T-helper 2 cell treated with Interferon-gamma antibody and Interleukin-4, amounts not matched to agents 5 μg/mL and 100 μg/mL, for 36 hours (primary cell): Measurements from ENCODE around the gene SIKE1.

Experiments used
- DNase-seq: peaks from one replicate; pipeline ENCODE4 v3.0.0; 2021; ENCODE audit warnings: low spot score
- H3K27ac Mint-ChIP-seq: one replicate; pipeline ENCODE4 v1.8.0; 2021; ENCODE audit warnings: mild to moderate bottlenecking, mixed read lengths
- H3K27me3 Mint-ChIP-seq: one replicate; pipeline ENCODE4 v1.8.0; 2021; ENCODE audit warnings: low read depth, mixed read lengths
- H3K36me3 Mint-ChIP-seq: one replicate; pipeline ENCODE4 v1.8.0; 2021; ENCODE audit warnings: low read depth, mixed read lengths
- H3K4me1 Mint-ChIP-seq: one replicate; pipeline ENCODE4 v1.8.0; 2021; ENCODE audit warnings: low read depth, mixed read lengths
- H3K4me3 Mint-ChIP-seq: one replicate; pipeline ENCODE4 v1.8.0; 2022; ENCODE audit warnings: mild to moderate bottlenecking, moderate library complexity, mixed read lengths
- H3K9me3 Mint-ChIP-seq: one replicate; pipeline ENCODE4 v1.8.0; 2021; ENCODE audit warnings: mixed read lengths

Gene SIKE1

GRCh38 chr1:114745291-114745690 lies 35.2 kb downstream of the SIKE1 start:
- peak; percentile 12 for DNase-seq
- Mint-ChIP-seq H3K4me3 (no peak overlapping the region), H3K36me3 (peaks cover 62% of the 10 kb centered on the region)

GRCh38 chr1:114741963-114742746 lies 38.3 kb downstream of the SIKE1 start:
- Mint-ChIP-seq H3K27ac (no peak overlapping the region), H3K9me3 (no peaks in the 10 kb centered on the region), H3K4me1 (peaks cover 23% of the 10 kb centered on the region), H3K27me3 (no peaks in the 10 kb centered on the region), H3K36me3 (peaks cover 57% of the 10 kb centered on the region), H3K4me3 (no peak overlapping the region)
- no peak for DNase-seq

More at GRCh38 chr1:114745291-114745690, 35.2 kb downstream of the SIKE1 start:
- no peak overlapping the region for H3K27ac Mint-ChIP-seq
- H3K9me3 Mint-ChIP-seq, result no peaks in the 10 kb centered on the region
- H3K4me1 Mint-ChIP-seq, result peaks cover 41% of the 10 kb centered on the region
- no peaks in the 10 kb centered on the region for H3K27me3 Mint-ChIP-seq

GRCh38 chr1:114740331-114740730 lies 40.2 kb downstream of the SIKE1 start:
- H3K4me1 Mint-ChIP-seq, result peaks cover 8% of the 10 kb centered on the region
- H3K4me3 Mint-ChIP-seq, result no peak overlapping the region
- H3K36me3 Mint-ChIP-seq, result peaks cover 55% of the 10 kb centered on the region
- no peak overlapping the region for H3K27ac Mint-ChIP-seq
- no peak for DNase-seq
- H3K9me3 Mint-ChIP-seq, result no peaks in the 10 kb centered on the region
- no peaks in the 10 kb centered on the region for H3K27me3 Mint-ChIP-seq

GRCh38 chr1:114737314-114737849 lies 43.1 kb downstream of the SIKE1 start:
- Mint-ChIP-seq H3K9me3 (no peaks in the 10 kb centered on the region), H3K36me3 (peaks cover 63% of the 10 kb centered on the region), H3K27ac (no peak overlapping the region), H3K4me1 (peaks cover 3% of the 10 kb centered on the region), H3K4me3 (no peak overlapping the region), H3K27me3 (no peaks in the 10 kb centered on the region)
- DNase-seq, result no peak

- Mint-ChIP-seq H3K9me3 (no peaks in the 10 kb centered on the region), H3K27ac (no peak overlapping the region), H3K4me1 (no peaks in the 10 kb centered on the region), H3K4me3 (no peak overlapping the region), H3K27me3 (no peaks in the 10 kb centered on the region), H3K36me3 (peaks cover 68% of the 10 kb centered on the region)
- DNase-seq, result no peak
Observed at GRCh38 chr1:114735479-114735878, 45.0 kb downstream of the SIKE1 start.

- no peak overlapping the region for H3K4me3 Mint-ChIP-seq
- H3K27me3 Mint-ChIP-seq, result no peaks in the 10 kb centered on the region
- no peak for DNase-seq
- H3K27ac Mint-ChIP-seq, result no peak overlapping the region
- H3K9me3 Mint-ChIP-seq, result no peaks in the 10 kb centered on the region
- H3K4me1 Mint-ChIP-seq, result no peaks in the 10 kb centered on the region
- peaks cover 75% of the 10 kb centered on the region for H3K36me3 Mint-ChIP-seq
Observed at GRCh38 chr1:114729782-114730181, 50.7 kb downstream of the SIKE1 start.

GRCh38 chr1:114728553-114728952 lies 51.9 kb downstream of the SIKE1 start:
- Mint-ChIP-seq H3K27ac (no peak overlapping the region), H3K36me3 (peaks cover 73% of the 10 kb centered on the region), H3K9me3 (no peaks in the 10 kb centered on the region), H3K27me3 (no peaks in the 10 kb centered on the region), H3K4me1 (no peaks in the 10 kb centered on the region), H3K4me3 (no peak overlapping the region)
- DNase-seq, result no peak

GRCh38 chr1:114725230-114725629 lies 55.3 kb downstream of the SIKE1 start:
- H3K27me3 Mint-ChIP-seq, result no peaks in the 10 kb centered on the region
- no peak overlapping the region for H3K4me3 Mint-ChIP-seq
- no peaks in the 10 kb centered on the region for H3K9me3 Mint-ChIP-seq
- H3K4me1 Mint-ChIP-seq, result no peaks in the 10 kb centered on the region
- H3K36me3 Mint-ChIP-seq, result peaks cover 68% of the 10 kb centered on the region
- DNase-seq, result no peak
- H3K27ac Mint-ChIP-seq, result no peak overlapping the region

GRCh38 chr1:114723915-114724314 lies 56.6 kb downstream of the SIKE1 start:
- H3K27me3 Mint-ChIP-seq, result no peaks in the 10 kb centered on the region
- H3K9me3 Mint-ChIP-seq, result no peaks in the 10 kb centered on the region
- H3K4me1 Mint-ChIP-seq, result no peaks in the 10 kb centered on the region
- H3K27ac Mint-ChIP-seq, result no peak overlapping the region
- DNase-seq, result no peak
- H3K4me3 Mint-ChIP-seq, result no peak overlapping the region
- peaks cover 71% of the 10 kb centered on the region for H3K36me3 Mint-ChIP-seq

GRCh38 chr1:114723457-114723856 lies 57.0 kb downstream of the SIKE1 start:
- H3K4me3 Mint-ChIP-seq, result no peak overlapping the region
- no peak for DNase-seq
- H3K4me1 Mint-ChIP-seq, result no peaks in the 10 kb centered on the region
- H3K36me3 Mint-ChIP-seq, result peaks cover 73% of the 10 kb centered on the region
- no peak overlapping the region for H3K27ac Mint-ChIP-seq
- H3K27me3 Mint-ChIP-seq, result no peaks in the 10 kb centered on the region
- no peaks in the 10 kb centered on the region for H3K9me3 Mint-ChIP-seq

- H3K27ac Mint-ChIP-seq, result no peak overlapping the region
- H3K4me3 Mint-ChIP-seq, result no peak overlapping the region
- peaks cover 12% of the 10 kb centered on the region for H3K4me1 Mint-ChIP-seq
- H3K27me3 Mint-ChIP-seq, result no peaks in the 10 kb centered on the region
- H3K36me3 Mint-ChIP-seq, result peaks cover 72% of the 10 kb centered on the region
- no peak for DNase-seq
- no peaks in the 10 kb centered on the region for H3K9me3 Mint-ChIP-seq
Observed at GRCh38 chr1:114720492-114720891, 60.0 kb downstream of the SIKE1 start.
